GM21619 (cell line): ENCODE measurements around the gene ZNF718.
"Not testable (repeated sequence)": the region's sequence is repeated elsewhere in the genome, so short reads cannot be mapped to it uniquely, and the experiment has no call there.

Source experiments
- ATAC-seq: cut with Tn5 transposase; IDR thresholded peaks from one replicate; pipeline ENCODE4 v1.9.1; 2021; ENCODE audit not compliant: unreplicated experiment

The ZNF718 gene

DNA sequence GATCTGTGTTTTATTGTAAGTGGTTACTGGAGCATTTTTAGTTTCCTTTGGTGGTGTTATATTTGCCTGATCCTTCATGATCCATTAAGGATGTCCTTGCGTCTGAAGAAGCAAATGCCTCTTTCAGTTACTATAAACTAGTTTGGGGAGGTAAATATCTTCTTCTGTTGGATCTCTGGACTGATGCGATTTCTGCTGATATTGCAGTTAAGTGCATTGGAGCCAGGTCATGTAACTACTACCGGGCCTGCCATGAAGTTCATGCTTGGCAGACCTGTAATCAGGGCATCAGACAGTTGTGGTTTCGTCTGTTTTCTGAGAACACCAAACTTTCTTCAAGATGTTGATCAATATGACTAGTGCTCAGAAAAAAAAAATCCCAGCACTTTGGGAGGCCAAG lies 22.9 kb downstream of the ZNF718 start:
- ATAC-seq: no peak

DNA sequence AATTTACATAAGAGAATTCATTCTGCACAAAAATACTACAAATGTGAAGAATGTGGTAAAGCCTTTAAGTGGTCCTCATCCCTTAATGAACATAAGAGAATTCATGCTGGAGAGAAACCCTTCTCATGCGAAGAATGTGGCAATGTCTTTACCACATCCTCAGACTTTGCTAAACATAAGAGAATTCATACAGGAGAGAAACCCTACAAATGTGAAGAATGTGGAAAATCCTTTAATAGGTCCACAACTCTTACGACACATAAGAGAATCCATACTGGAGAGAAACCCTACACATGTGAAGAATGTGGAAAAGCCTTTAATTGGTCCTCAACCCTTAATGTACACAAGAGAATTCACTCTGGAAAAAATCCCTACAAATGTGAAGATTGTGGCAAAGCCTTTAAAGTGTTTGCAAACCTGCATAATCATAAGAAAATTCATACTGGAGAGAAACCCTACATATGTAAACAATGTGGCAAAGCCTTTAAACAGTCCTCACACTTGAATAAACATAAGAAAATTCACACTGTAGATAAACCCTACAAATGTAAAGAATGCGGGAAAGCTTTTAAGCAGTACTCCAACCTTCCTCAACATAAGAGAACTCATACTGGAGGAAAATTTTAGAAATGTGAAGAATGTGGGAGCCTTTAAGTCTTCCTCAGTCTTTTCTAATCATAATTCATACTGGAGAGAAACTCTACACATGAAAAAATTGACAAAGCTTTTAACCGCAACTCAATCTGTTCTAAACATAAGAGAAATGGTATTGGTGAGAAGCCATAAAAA lies 37.4 kb downstream of the ZNF718 start:
- no peak for ATAC-seq

DNA sequence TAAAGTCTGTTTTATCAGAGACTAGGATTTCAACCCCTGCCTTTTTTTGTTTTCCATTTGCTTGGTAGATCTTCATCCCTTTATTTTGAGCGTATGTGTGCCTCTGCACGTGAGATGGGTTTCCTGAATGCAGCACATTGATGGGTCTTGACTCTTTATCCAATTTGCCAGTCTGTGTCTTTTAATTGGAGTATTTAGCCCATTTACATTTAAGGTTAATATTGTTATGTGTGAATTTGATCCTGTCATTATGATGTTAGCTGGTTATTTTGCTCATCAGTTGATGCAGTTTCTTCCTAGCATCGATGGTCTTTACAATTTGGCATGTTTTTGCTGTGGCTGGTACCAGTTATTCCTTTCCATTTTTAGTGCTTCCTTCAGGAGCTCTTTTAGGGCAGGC lies 45.3 kb downstream of the ZNF718 start:
- not testable (repeated sequence) for ATAC-seq

DNA sequence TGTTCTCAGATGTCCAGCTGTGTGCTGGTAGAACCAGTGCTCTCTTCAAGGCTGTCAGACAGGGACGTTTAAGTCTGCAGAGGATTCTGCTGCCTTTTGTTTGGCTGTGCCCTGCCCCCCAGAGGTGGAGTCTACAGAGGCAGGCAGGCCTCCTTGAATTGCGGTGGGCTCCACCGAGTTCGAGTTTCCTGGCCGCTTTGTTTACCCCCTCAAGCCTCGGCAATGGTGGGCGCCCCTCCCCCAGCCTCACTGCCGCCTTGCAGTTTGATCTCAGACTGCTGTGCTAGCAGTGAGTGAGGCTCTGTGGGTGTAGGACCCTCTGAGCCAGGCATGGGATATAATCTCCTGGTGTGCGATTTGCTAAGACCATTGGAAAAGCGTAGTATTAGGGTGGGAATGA lies 47.0 kb downstream of the ZNF718 start:
- not testable (repeated sequence) for ATAC-seq

- ATAC-seq: no peak
Measured at GRCh38 chr4:173666-174314, 49.5 kb downstream of the ZNF718 start.

GRCh38 chr4:175986-176385 lies 51.7 kb downstream of the ZNF718 start:
- ATAC-seq: no peak

- ATAC-seq: no peak
Measured at GRCh38 chr4:176995-177394, 52.7 kb downstream of the ZNF718 start.

DNA sequence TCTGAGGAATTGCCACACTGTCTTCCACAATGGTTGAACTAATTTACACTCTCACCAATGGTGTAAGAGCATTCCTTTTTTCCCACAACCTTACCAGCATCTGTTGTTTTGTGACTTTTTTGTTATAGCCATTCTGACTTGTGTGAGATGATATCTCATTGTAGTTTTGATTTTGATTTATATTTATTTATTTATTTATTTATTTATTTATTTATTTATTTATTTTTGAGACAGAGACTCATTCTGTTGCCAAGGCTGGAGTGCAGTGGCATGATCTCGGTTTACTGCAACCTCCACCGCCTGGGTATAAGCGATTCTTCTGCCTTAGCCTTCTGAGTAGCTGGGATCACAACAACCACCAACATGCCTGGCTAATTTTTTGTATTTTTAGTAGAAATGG lies 57.9 kb downstream of the ZNF718 start:
- ATAC-seq: not testable (repeated sequence)

DNA sequence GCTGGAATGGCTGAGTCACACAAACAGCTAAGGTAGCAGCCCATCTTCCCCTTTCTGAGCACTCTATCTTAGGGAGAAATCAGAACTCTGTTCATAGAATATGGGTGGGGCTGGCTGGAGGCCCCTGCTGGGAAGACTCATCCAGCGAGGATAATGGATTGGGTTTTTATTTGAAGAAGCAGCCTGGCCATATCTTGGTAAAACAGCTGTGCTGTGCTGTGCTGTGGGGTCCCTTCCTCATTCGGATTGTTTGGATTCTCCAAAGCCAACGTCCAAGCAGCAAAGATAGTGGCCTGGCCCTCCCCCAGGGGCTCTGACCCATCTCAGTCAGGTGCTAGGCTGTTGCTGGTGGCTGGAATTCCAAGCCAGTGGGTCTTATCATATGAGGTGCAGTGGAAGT lies 63.8 kb downstream of the ZNF718 start:
- ATAC-seq: no peak

- ATAC-seq: not testable (repeated sequence)
Measured at GRCh38 chr4:195159-195558, 70.9 kb downstream of the ZNF718 start.

DNA sequence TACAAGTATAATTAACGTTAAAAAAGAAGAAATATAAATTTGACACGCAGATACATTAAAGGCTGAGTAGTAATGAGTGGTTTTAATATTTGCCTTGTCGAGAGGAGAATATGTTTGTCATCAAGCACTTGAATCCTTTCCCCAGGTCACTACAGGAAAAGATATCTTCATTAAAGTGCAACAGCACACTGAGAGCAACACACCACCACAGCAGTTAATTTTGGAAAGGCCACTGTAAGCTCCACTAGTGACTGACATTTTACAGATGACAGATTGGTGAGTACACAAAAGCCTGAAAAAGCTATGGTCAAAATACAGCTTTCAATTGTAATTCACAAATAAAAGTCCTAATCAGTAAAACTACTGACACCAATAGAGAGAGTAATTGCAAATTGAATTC lies 76.6 kb downstream of the ZNF718 start:
- no peak for ATAC-seq

GRCh38 chr4:202822-203221 lies 78.5 kb downstream of the ZNF718 start:
- not testable (repeated sequence) for ATAC-seq

DNA sequence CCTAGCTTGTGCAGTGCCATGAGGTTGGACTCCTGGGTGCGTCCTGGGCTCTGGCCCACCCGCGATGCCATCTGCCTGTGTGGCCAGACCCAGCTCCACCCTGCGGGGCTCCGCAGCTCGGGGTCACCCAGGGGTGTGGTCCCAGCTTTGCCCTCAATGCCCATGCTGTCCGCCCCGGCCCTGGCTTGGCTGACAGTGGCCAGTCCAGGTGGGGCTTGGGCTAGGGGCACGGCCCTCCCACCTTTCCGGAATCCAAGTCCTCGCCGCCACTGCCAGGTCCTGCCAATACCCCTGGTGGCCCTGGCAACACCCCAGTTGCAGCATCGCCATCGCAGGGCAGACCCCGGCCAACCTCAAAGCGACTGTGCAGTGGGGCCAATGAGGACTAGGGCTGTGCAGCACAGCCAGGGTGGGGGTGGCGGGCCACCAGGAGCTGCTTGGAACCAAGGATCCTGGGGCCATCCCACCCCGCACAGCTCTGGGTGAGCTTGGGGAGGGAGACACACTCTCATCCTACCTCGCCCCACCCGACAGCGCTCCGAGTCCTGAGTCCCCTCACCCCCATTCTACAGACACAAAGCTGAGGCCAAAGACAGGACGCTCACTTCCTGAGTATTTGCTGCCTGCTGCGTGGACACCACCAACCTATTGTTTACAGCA lies 80.9 kb downstream of the ZNF718 start:
- ATAC-seq: no peak

- ATAC-seq: no peak
Measured at GRCh38 chr4:206054-206453, 81.8 kb downstream of the ZNF718 start.

DNA sequence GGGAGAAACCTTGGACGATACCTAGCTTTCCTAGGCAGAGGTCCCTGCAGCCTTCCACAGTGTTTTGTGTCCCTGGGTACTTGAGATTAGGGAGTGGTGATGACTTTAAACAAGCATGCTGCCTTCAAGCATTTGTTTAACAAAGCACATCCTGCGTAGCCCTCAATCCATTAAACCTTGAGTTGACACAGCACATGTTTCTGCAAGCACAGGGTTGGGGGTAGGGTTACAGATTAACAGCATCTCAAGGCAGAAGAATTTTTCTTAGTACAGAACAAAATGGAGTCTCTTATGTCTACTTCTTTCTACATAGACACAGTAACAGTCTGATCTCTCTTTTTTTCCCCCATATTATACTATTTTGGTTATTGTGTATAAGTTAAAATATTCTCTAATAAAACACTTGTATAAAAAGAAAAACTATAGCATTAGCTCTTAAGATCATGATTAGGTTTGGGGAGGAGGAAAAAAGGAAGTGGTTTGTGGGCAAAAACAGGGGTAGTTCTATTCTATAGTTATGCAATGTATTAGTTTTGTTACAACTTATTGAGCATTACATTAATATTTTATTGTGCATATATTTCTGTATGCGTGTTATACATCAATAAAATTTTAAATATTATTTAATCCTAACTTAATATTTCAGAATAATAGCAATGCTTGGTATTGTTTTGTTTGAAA lies 84.3 kb downstream of the ZNF718 start:
- not testable (repeated sequence) for ATAC-seq

- ATAC-seq: no peak
Measured at GRCh38 chr4:211033-211511, 86.8 kb downstream of the ZNF718 start.

DNA sequence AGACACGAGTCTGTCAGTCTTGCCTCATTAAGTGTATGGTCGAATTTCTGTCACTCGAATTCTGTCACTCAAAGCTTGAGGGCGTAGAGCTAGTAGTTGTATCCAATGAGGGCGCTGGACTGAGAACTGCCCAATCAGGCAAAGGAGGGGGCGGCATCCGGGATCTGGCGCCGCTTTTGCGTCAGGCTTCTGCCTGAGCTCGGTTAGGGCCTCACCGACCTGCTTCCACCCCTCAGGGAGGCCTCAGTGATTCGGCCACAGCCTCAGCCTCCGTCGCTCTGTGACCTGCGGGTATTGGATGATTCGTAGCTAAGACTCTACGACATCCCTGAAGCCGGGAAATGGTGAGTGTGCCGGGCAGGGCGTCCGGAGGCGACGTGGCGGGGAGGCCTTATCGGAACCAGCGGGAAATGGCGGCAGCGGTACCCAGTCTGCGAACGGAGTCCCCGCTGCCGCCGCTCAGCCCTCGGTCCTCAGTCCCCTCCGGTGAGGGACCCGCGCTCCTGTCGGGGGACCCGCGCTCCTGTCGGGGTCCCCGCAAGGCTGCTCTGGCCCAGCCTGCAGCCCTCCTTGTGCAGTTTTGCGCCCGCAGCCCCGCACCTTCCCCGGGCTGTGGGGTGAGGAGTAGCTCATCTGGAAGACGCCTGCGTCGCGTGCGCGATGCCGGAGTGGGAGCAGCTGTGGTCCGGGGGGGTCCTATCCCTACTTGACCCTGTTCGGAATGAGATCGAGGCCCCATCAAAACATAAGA lies 88.3 kb downstream of the ZNF718 start:
- ATAC-seq: no peak

GRCh38 chr4:213189-213535 lies 88.9 kb downstream of the ZNF718 start:
- ATAC-seq: not testable (repeated sequence)
